OCI-LY1 (cell line): ENCODE results near the gene LRP5.

ENCODE experiments used
- H2AFZ ChIP-seq: fragments of 200-600 bp; sonication (generic), shearing (Covaris generic); 2 replicates; pipeline ENCODE4 v1.6.0; 2014; ENCODE audit warnings: antibody characterized with exemption, mild to moderate bottlenecking, low read length
- H3F3A ChIP-seq: fragments of 200-600 bp; sonication (generic), shearing (Covaris generic); 2 replicates; pipeline ENCODE4 v1.6.0; 2014; ENCODE audit warnings: mild to moderate bottlenecking, antibody characterized with exemption, low read length, moderate library complexity; ENCODE audit not compliant: insufficient read depth
- H3K27ac ChIP-seq: fragments of 200-600 bp; sonication (generic); 2 replicates; pipeline ENCODE4 v1.5.1; 2014; ENCODE audit warnings: low read length, mixed run types, mild to moderate bottlenecking, low read depth; ENCODE audit not compliant: poor library complexity, severe bottlenecking
- H3K27me3 ChIP-seq: fragments of 200-600 bp; sonication (generic); 2 replicates; pipeline ENCODE4 v1.6.0; 2014; ENCODE audit warnings: antibody characterized with exemption, mild to moderate bottlenecking, low read length, moderate library complexity; ENCODE audit not compliant: insufficient read depth
- H3K36me3 ChIP-seq: fragments of 200-600 bp; sonication (generic); 2 replicates; pipeline ENCODE4 v1.6.1; 2014; ENCODE audit warnings: mild to moderate bottlenecking, antibody characterized with exemption, low read length, moderate library complexity, mixed read lengths; ENCODE audit not compliant: insufficient read depth
- H3K4me1 ChIP-seq: fragments of 200-600 bp; sonication (generic); 2 replicates; pipeline ENCODE4 v1.5.1; 2014; ENCODE audit warnings: mild to moderate bottlenecking, low read length, moderate library complexity; ENCODE audit not compliant: insufficient read depth, severe bottlenecking
- H3K4me2 ChIP-seq: fragments of 200-600 bp; sonication (generic), shearing (Covaris generic); 2 replicates; pipeline ENCODE4 v1.6.1; 2014; ENCODE audit warnings: low read length
- H3K4me3 ChIP-seq: fragments of 200-600 bp; sonication (generic); 2 replicates; pipeline ENCODE4 v1.5.1; 2014; ENCODE audit warnings: low read length, low read depth, mild to moderate bottlenecking, mixed read lengths; ENCODE audit not compliant: poor library complexity, severe bottlenecking
- H3K79me2 ChIP-seq: fragments of 200-600 bp; shearing (Covaris generic); 2 replicates; pipeline ENCODE4 v1.6.1; 2016; ENCODE audit warnings: mixed run types, low read length, mixed read lengths; ENCODE audit not compliant: insufficient read depth
- H3K9ac ChIP-seq: fragments of 200-600 bp; sonication (generic), shearing (Covaris generic); 2 replicates; pipeline ENCODE4 v1.6.1; 2014; ENCODE audit warnings: mild to moderate bottlenecking, low read length, mixed read lengths
- H3K9me2 ChIP-seq: fragments of 200-600 bp; sonication (generic), shearing (Covaris generic); 2 replicates; pipeline ENCODE4 v1.6.1; 2014; ENCODE audit warnings: low read depth, mild to moderate bottlenecking, low read length, mixed read lengths
- H3K9me3 ChIP-seq: fragments of 200-600 bp; shearing (Covaris generic); 2 replicates; pipeline ENCODE4 v1.6.1; 2014; ENCODE audit warnings: low read length, mixed read lengths
- H4K20me1 ChIP-seq: fragments of 200-600 bp; sonication (generic), shearing (Covaris generic); 2 replicates; pipeline ENCODE4 v1.6.0; 2016; ENCODE audit warnings: mild to moderate bottlenecking, low read length; ENCODE audit not compliant: insufficient read depth
- EZH2 ChIP-seq: fragments of 200-600 bp; sonication (generic), shearing (Covaris generic); IDR thresholded peaks from 2 replicates; pipeline ENCODE4 v1.8.0; 2017; ENCODE audit warnings: borderline replicate concordance, mixed run types, mild to moderate bottlenecking, antibody characterized with exemption, low read length, moderate library complexity, mixed read lengths
- TF ChIP-seq, protein P1 (sequence below): fragments of 200-600 bp; sonication (generic), shearing (Covaris generic); IDR thresholded peaks from 2 replicates; pipeline ENCODE4 v1.5.1; 2017; ENCODE audit warnings: mild to moderate bottlenecking, antibody characterized with exemption, low read length, moderate library complexity, mixed read lengths

The LRP5 gene

DNA sequence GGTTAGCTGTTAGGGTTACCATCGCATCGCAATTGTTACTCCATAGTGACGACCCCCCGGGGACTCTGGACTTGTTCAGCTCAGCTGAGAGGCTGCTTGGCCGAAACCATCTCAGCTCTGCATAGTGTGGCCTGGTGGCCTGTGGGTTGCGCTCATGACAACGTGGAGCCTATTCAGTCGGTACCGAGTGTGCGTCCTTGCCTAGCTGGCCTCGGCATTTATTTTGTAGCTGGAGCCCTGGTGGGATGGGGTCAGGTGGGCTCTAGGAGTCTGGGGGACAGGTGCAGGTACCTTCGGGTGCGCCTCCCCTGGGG, 13.5 kb downstream of the LRP5 start:
- H3K27ac ChIP-seq: no peak overlapping the region
- no peaks in the 10 kb centered on the region for H3K9me2 ChIP-seq
- no peaks in the 10 kb centered on the region for H3K4me1 ChIP-seq
- no peaks in the 10 kb centered on the region for H4K20me1 ChIP-seq
- no peak overlapping the region for H3K9ac ChIP-seq
- H3K4me3 ChIP-seq: no peak overlapping the region
- H3K79me2 ChIP-seq: no peaks in the 10 kb centered on the region
- TF ChIP-seq EZH2: no peak
- TF ChIP-seq, protein P1, sequence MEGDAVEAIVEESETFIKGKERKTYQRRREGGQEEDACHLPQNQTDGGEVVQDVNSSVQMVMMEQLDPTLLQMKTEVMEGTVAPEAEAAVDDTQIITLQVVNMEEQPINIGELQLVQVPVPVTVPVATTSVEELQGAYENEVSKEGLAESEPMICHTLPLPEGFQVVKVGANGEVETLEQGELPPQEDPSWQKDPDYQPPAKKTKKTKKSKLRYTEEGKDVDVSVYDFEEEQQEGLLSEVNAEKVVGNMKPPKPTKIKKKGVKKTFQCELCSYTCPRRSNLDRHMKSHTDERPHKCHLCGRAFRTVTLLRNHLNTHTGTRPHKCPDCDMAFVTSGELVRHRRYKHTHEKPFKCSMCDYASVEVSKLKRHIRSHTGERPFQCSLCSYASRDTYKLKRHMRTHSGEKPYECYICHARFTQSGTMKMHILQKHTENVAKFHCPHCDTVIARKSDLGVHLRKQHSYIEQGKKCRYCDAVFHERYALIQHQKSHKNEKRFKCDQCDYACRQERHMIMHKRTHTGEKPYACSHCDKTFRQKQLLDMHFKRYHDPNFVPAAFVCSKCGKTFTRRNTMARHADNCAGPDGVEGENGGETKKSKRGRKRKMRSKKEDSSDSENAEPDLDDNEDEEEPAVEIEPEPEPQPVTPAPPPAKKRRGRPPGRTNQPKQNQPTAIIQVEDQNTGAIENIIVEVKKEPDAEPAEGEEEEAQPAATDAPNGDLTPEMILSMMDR: no peak
- no peaks in the 10 kb centered on the region for H3K9me3 ChIP-seq
- H2AFZ ChIP-seq: no peak overlapping the region
- no peaks in the 10 kb centered on the region for H3K36me3 ChIP-seq
- H3K27me3 ChIP-seq: 0 out of 2 replicates have a peak, but pooled peaks cover 10% of the 10 kb centered on the region
- no peak overlapping the region for H3K4me2 ChIP-seq
- H3F3A ChIP-seq: no peaks in the 10 kb centered on the region

DNA sequence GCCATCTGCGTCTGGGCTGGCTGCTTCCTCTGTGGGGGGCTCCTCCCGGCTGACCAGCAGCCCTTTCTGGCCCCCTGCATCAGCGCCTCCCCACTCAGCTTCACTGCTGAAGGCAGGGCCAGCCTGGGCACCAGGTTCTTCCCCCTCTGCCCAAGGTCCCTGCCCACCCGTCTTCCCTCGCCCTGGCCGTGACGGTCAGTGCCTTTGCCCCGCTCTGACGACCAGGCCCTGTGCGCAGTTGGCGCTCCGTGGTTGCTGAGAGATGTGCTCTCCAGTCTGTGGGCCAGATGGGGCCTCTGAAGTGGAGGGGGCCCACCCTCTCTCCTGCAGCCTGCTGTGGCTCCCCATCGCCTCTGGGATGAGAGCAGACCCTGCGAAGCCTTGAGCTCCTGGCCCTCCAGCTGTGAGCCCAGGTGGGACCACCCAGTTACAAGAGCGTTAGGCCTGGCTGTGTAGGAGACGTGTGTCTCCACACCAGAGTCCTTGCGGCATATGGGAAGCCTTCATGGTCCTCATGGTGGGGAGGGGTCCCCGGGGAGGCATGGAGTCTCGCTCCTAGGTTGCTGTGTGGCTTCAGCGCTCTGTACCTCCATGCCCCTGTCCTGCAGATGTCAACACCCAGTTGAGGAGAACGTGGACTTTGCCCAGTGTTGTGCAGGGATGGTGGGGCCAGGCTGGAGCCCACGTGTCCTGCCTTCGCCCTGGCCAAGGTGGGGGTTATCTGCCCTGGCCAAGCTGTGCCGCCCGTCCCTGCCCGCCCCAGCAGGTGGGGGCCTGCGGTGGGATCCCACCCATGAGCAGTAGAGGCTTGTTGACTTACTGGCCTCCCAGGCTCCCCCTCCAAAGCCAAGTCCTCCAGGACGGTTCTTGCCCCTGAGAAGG, 14.2 kb downstream of the LRP5 start:
- no peaks in the 10 kb centered on the region for H3K36me3 ChIP-seq
- H3K27ac ChIP-seq: no peak overlapping the region
- H3K4me3 ChIP-seq: no peak overlapping the region
- no peaks in the 10 kb centered on the region for H3K9me2 ChIP-seq
- H3K79me2 ChIP-seq: no peaks in the 10 kb centered on the region
- no peaks in the 10 kb centered on the region for H3K9me3 ChIP-seq
- H2AFZ ChIP-seq: no peak overlapping the region
- H4K20me1 ChIP-seq: no peaks in the 10 kb centered on the region
- H3F3A ChIP-seq: no peaks in the 10 kb centered on the region
- no peak overlapping the region for H3K9ac ChIP-seq
- H3K27me3 ChIP-seq: 0 out of 2 replicates have a peak, but pooled peaks cover 10% of the 10 kb centered on the region
- no peaks in the 10 kb centered on the region for H3K4me1 ChIP-seq
- no peak overlapping the region for H3K4me2 ChIP-seq
- TF ChIP-seq, protein P1: no peak
- no peak for TF ChIP-seq EZH2

GRCh38 chr11:68327586-68328370, 15.4 kb downstream of the LRP5 start:
- Histone ChIP-seq H3K36me3 (no peaks in the 10 kb centered on the region), H3K9me2 (no peaks in the 10 kb centered on the region), H3F3A (no peaks in the 10 kb centered on the region), H3K9me3 (no peaks in the 10 kb centered on the region), H3K27ac (no peak overlapping the region), H3K4me2 (no peak overlapping the region), H3K79me2 (no peaks in the 10 kb centered on the region), H3K4me1 (no peaks in the 10 kb centered on the region), H2AFZ (no peak overlapping the region), H3K27me3 (0 out of 2 replicates have a peak, but pooled peaks cover 10% of the 10 kb centered on the region), H3K4me3 (no peak overlapping the region), H4K20me1 (no peaks in the 10 kb centered on the region), H3K9ac (no peak overlapping the region)
- no peak for TF ChIP-seq EZH2
- TF ChIP-seq, protein P1: no peak
